ENCODE results near the gene RPS23. TPM values are rescaled to one million over a fixed set of nuclear protein-coding genes. Genes with fewer than 3 reads are reported as not detected.

Gene RPS23
- total RNA-seq, 1 donor from 2014 or later, result 3,055 TPM

DNA sequence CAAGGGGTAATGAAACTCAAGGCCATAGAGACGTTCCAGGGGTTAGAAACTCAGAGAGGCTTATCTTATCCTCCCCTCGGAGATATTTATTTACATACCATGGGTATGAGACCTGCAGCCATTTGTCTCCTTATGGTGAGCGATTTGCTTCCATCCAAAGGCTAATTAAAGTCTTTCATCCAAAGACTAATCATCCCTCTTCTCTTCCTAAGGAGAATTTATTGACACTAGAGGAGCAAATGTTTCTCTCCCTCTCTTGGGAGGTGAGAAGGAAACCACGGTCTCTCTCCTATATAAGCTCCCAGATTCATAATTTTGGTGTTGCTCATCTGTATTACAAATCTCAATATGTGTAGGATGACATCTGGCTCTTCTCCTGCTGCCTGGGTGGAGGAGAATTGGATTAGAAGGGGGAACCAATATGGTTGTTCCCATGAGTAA, 31.0 kb upstream of the RPS23 start:
- DNase-seq (ENCODE audit: low read depth), result no peak
- H3K27me3 ChIP-seq (ENCODE audit: control insufficient read depth, insufficient read depth, low read length), result no peaks in the 10 kb centered on the region
- FAIRE-seq, result no peak

GRCh38 chr5:82308416-82308815, 30.3 kb upstream of the RPS23 start:
- Histone ChIP-seq H3K4me3 (ENCODE audit: low read depth, low read length) (no peak overlapping the region), H3K36me3 (ENCODE audit: control insufficient read depth, insufficient read depth, low read length) (no peaks in the 10 kb centered on the region), H3K27me3 (ENCODE audit: control insufficient read depth, insufficient read depth, low read length) (no peaks in the 10 kb centered on the region)
- TF ChIP-seq, protein P1, sequence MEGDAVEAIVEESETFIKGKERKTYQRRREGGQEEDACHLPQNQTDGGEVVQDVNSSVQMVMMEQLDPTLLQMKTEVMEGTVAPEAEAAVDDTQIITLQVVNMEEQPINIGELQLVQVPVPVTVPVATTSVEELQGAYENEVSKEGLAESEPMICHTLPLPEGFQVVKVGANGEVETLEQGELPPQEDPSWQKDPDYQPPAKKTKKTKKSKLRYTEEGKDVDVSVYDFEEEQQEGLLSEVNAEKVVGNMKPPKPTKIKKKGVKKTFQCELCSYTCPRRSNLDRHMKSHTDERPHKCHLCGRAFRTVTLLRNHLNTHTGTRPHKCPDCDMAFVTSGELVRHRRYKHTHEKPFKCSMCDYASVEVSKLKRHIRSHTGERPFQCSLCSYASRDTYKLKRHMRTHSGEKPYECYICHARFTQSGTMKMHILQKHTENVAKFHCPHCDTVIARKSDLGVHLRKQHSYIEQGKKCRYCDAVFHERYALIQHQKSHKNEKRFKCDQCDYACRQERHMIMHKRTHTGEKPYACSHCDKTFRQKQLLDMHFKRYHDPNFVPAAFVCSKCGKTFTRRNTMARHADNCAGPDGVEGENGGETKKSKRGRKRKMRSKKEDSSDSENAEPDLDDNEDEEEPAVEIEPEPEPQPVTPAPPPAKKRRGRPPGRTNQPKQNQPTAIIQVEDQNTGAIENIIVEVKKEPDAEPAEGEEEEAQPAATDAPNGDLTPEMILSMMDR (IDR thresholded peaks at IDR 0.05; ENCODE audit: insufficient read depth, low read length, severe bottlenecking), result no peak
- FAIRE-seq (no peak), DNase-seq (ENCODE audit: low read depth) (no peak)

More for the DNA sequence above, 31.0 kb upstream of the RPS23 start:
- H3K36me3 ChIP-seq (ENCODE audit: control insufficient read depth, insufficient read depth, low read length), result no peaks in the 10 kb centered on the region
- TF ChIP-seq, protein P1 (IDR thresholded peaks at IDR 0.05; ENCODE audit: insufficient read depth, low read length, severe bottlenecking), result no peak
- no peak overlapping the region for H3K4me3 ChIP-seq (ENCODE audit: low read depth, low read length)

DNA sequence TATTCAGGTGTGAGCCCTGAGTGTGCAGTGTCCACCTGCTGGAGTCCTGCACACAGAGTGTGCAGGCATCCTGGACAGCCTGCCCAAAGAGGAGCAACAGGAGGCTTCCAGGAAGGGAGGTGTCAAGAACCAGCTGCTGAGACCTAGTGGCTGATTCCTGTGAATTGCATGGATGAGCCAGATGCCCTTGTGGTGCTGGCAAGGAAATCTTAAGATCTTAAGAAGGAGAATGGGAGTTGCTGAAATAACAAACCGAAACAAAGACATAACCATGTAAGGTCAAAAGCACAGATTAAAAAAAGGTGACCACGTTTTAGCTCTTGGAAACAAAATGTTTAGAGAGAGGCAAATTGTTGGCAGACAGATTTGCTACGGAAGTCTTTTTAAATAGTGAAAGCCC, 29.3 kb upstream of the RPS23 start:
- TF ChIP-seq, protein P1 (IDR thresholded peaks at IDR 0.05; ENCODE audit: insufficient read depth, low read length, severe bottlenecking), result no peak
- no peak for DNase-seq (ENCODE audit: low read depth)
- no peak overlapping the region for H3K4me3 ChIP-seq (ENCODE audit: low read depth, low read length)
- peak; percentile 13 for FAIRE-seq
- no peaks in the 10 kb centered on the region for H3K36me3 ChIP-seq (ENCODE audit: control insufficient read depth, insufficient read depth, low read length)
- H3K27me3 ChIP-seq (ENCODE audit: control insufficient read depth, insufficient read depth, low read length), result no peaks in the 10 kb centered on the region

DNA sequence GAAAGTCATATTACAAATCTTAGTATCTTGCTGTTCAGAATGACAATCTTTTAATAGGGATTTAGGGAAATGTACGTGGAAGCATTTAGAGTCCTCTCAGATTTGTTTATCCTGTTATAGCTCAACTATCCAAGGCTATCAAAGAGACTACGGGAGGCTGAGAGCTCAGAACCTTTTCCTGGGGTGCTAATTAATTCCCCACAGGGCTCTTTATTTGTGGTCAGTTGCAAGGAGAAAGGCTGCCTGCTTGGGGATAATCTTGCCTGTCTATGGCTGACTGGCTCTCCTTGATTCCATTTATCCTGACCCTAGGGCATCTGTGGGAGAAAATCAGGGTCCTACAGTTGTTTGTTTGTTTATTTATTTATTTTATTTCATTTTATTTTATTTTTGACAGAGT, 28.0 kb upstream of the RPS23 start:
- TF ChIP-seq, protein P1 (IDR thresholded peaks at IDR 0.05; ENCODE audit: insufficient read depth, low read length, severe bottlenecking), result no peak
- Histone ChIP-seq H3K27me3 (ENCODE audit: control insufficient read depth, insufficient read depth, low read length) (no peaks in the 10 kb centered on the region), H3K4me3 (ENCODE audit: low read depth, low read length) (no peak overlapping the region), H3K36me3 (ENCODE audit: control insufficient read depth, insufficient read depth, low read length) (no peaks in the 10 kb centered on the region)
- DNase-seq (ENCODE audit: low read depth) (no peak), FAIRE-seq (no peak)

DNA sequence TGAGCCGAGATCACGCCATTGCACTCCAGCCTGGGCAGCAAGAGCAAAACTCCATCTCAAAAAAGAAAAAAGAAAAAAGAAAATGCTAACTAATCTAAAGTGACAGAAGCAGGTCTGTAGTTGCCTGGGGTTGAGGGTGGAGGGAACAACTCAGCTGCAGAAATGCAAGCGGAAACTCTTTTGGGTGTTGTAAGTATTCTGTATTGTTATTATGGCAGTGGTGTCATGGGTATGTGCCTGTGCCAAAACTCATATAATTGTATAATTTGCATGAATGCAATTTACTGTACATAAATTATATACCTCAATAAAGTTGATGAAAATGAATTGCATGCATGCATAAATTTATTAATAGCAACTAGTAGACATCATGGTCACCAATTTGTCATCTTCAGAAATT, 23.0 kb upstream of the RPS23 start:
- TF ChIP-seq, protein P1 (IDR thresholded peaks at IDR 0.05; ENCODE audit: insufficient read depth, low read length, severe bottlenecking), result no peak
- H3K36me3 ChIP-seq (ENCODE audit: control insufficient read depth, insufficient read depth, low read length), result no peaks in the 10 kb centered on the region
- H3K4me3 ChIP-seq (ENCODE audit: low read depth, low read length), result no peak overlapping the region
- FAIRE-seq (no peak), DNase-seq (ENCODE audit: low read depth) (no peak)
- no peaks in the 10 kb centered on the region for H3K27me3 ChIP-seq (ENCODE audit: control insufficient read depth, insufficient read depth, low read length)

- TF ChIP-seq, protein P1 (IDR thresholded peaks at IDR 0.05; ENCODE audit: insufficient read depth, low read length, severe bottlenecking), result no peak
- FAIRE-seq (no peak), DNase-seq (ENCODE audit: low read depth) (peak; percentile 47)
- Histone ChIP-seq H3K27me3 (ENCODE audit: control insufficient read depth, insufficient read depth, low read length) (no peaks in the 10 kb centered on the region), H3K36me3 (ENCODE audit: control insufficient read depth, insufficient read depth, low read length) (no peaks in the 10 kb centered on the region), H3K4me3 (ENCODE audit: low read depth, low read length) (no peak overlapping the region)
Measured at GRCh38 chr5:82298668-82299067, 20.5 kb upstream of the RPS23 start.

All from bronchial epithelial cell (primary cell).